DMS 273 (cell line): ENCODE results near the gene GCHFR.

Experiments used
- DNase-seq: peaks from one replicate; lab custom pipeline; 2025; ENCODE audit not compliant: unreplicated experiment; lab: John Stamatoyannopoulos, UW

GCHFR gene

DNA sequence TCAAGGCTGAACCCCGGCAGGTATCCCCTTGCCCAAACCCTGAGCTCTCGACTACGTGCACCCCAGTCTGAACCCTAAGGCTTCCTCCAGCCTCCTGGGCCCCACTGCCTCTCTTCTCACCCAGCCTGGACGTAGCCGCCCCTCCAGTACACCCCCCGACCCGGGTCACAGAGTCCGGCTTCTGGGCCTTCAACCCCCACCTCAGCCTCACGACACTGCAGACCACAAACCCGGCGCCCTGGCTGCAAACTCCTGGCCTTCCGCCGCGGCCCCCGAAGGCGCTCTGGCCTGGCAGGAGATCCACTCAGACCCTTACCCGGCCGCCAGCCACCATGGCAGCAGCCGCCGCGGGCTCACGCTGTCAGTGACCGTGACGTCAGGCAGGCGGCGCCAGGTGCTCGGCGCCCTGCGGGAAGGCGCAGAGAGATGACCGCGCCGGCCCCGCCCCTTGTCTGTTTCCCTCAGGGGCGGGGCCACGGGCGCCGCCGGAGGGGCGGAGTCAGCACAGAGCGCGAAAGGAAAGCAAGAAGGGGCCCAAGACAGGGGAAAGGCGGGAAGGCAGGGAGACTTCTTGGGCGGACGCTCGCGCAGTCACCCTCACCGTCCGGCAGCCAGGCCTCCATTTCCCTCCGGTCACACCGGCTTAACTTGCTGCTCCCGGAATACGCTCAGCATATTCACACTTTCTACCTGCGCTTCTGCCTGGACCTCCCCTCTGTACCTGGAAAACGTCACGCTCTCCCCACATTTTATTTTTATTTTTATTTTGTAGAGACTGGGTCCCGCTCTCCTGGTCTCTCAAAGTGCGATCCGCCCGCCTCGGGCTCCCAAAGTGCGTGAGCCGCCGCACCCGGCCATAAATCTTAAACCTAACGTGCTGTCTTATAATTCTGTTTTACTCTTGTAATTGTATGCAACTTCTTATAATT, 8.7 kb upstream of the GCHFR start, which contains the start of gene RMDN3:
RMDN3 (minus strand) TSS at position 372 of the 929 bp plus-strand sequence. CDS start 471 bp downstream, outside the sequence.
- DNase-seq = peak; percentile 96

DNA sequence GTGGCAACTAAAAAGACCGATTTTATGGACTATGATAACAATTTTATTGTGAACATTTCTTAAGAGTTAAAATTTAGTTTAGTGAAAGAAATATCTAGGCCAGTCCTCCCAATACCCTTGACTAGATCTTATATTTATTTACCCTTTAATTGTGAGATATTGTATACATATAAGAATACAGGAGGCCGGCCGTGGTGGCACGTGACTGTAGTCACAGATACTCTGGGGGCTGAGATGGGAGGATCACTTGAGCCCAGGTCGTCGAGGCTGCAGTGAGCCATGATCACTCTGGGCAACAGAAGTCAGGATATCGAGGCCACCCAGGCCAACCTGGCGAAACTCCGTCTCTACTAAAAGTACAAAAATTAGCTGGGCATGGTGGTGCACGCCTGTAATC, 8.1 kb upstream of the GCHFR start:
- DNase-seq = no peak

- DNase-seq = peak; percentile 24
Measured at GRCh38 chr15:40756938-40757337, 6.9 kb upstream of the GCHFR start.

- DNase-seq = no peak
Measured at GRCh38 chr15:40759961-40760360, 3.9 kb upstream of the GCHFR start.

DNA sequence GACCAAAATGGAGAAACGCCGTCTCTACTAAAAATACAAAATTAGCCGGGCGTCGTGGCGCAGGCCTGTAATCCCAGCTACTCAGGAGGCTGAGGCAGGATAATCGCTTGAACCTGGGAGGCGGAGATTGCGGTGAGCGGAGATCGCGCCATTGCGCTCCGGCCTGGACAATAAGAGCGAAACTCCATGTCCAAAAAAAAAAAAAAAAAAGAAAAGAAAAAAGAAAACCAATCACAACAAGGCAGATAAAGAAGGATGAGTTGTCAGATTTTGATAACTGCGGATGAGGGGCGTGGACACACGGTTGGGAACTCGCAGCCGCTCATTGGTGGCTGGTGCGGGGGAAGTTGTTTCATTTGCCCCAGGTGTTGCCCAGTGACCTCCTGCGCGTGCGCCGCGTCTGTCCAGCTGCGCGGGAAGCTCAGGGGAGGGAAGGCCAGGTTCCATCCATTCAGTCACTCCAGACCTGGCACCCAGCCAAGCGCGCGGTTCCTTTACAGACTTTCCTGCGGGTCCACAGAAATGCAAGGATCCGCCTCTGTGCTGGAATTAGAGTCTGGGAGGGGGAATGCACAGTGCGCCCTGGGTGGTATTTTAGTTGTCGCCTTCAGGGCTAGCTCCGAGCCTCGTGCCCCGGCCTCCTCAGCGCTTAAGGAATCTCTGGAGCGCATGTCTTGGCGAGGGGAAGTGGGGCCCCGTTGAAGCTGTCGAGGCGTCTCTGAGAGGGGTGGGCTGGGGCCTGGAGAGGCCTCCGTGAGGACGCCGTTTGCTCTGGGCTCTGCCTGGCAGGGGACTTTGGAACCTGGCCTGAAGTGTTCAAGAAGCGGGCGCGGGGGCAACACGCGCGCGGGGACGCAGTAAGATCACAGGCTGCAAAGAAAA, 708 bp upstream of the GCHFR start:
- DNase-seq = peak; percentile 70

GRCh38 chr15:40764629-40765103, 798 bp downstream of the GCHFR start:
- peak; percentile 60 for DNase-seq

GRCh38 chr15:40766194-40766815, 2.4 kb downstream of the GCHFR start:
- DNase-seq = no peak

GRCh38 chr15:40766906-40767837, 3.3 kb downstream of the GCHFR start:
- DNase-seq = no peak

- DNase-seq = no peak
Measured at GRCh38 chr15:40767838-40768500, 4.1 kb downstream of the GCHFR start.

- DNase-seq = no peak
Measured at GRCh38 chr15:40768521-40769273, 4.8 kb downstream of the GCHFR start.

- DNase-seq = peak; percentile 71
Measured at GRCh38 chr15:40769274-40770146, 5.6 kb downstream of the GCHFR start, which contains the start of gene C15orf62. Gene C15orf62 (plus strand): TSS chr15:40769980. CDS start chr15:40770496, 516 bp downstream.

DNA sequence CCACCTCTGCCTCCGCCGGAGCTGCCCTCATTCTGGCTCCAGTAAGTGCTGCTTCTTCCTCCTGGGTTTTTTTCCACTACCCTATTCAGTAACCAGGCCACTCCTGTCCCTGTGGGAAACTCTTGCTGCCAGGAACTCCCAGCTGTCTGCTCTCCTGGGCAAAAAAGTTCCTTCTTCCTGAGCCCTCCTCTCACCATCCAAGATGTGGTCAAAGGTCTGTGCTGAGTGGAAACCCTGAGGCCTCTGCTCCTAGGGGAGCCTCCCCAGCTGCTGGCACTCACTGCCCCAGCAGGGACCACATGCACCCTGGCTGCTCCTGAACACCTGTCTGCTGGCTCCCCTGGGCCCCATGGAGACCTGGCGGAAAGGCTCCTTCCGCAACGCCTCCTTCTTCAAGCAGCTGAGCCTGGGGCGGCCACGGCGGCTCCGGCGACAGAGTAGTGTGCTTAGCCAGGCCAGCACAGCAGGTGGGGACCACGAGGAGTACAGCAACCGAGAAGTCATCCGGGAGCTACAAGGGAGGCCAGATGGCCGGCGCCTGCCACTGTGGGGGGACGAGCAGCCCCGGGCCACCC, 6.4 kb downstream of the GCHFR start:
- DNase-seq = peak; percentile 67

- no peak for DNase-seq
Measured at GRCh38 chr15:40771242-40771641, 7.4 kb downstream of the GCHFR start.

- peak; percentile 17 for DNase-seq
Measured at GRCh38 chr15:40772014-40772413, 8.1 kb downstream of the GCHFR start.

DNA sequence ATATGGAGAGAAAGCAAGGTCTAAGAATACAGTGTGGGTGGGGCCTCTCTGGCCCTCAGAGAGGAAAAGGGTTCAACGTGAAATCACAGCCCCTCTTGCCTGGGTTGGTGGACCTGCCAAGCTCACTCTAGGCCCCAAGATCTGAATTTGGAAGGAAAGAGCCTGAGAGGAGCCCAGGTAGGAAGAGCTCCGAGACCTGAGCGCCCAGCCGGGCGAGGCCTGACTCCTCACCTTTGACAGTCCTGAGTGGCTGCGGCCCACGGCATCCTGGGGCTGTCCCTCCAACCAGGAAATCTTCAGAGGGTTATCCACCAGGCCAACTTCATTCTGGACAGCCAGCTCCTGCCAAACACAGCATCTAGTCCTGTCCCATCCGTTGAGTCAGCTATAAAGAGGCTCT, 9.6 kb downstream of the GCHFR start:
- DNase-seq = no peak

DNA sequence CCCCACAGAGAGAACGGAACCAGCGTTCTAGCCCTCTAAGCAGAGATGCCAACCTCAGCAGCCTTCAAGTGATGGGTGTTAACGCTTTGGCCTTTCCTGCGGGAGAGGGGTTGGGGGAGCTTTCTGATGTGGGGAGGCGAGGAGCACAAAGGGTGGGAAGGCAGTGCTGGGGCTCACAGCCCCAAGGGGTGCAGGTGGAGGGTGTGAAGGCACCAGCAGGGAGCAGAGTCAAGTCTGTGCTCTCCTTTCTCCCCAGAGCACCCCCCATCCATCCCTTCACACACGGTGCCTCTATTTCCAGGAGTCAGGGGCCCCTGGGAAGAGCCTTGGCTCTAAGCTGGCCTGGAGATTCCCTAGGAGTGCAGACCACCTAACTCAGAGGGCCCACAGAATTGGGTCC, 10.0 kb downstream of the GCHFR start:
- no peak for DNase-seq

DNA sequence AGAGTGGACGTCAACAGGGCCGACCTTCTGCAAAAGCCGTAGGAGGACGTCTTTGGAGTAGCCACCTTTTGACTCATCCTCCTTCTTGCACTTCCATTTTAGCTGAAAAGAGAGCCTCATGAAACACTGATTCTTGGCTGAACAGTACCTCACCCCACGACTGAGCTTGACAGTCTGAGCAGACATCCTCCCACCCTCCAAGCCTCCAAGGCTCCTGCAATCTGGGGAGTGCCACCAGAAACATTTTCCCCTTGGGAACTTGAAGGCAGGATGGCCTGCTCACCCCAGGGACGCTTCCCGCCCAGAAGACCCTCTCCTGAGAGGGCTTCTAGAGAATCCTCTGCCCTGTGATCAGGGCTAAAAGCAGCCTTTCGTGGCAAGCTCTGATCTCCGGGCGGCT, 11.1 kb downstream of the GCHFR start:
- DNase-seq = no peak
